GM08714 (cell line): Measurements from ENCODE around the gene UBASH3A.
"Not testable (repeated sequence)": the region's sequence is repeated elsewhere in the genome, so short reads cannot be mapped to it uniquely, and the experiment has no call there.

ENCODE experiments used
- H3K4me3 ChIP-seq: fragments of 200-500 bp; sonication (Bioruptor generic); 2 replicates; pipeline ENCODE4 v1.5.1; 2014; ENCODE audit warnings: mild to moderate bottlenecking, low read length, inconsistent platforms
- ZNF274 ChIP-seq: IDR thresholded peaks from 2 replicates; pipeline ENCODE4 v1.6.1; 2012; ENCODE audit warnings: mild to moderate bottlenecking, low read depth, low read length

Gene UBASH3A

DNA sequence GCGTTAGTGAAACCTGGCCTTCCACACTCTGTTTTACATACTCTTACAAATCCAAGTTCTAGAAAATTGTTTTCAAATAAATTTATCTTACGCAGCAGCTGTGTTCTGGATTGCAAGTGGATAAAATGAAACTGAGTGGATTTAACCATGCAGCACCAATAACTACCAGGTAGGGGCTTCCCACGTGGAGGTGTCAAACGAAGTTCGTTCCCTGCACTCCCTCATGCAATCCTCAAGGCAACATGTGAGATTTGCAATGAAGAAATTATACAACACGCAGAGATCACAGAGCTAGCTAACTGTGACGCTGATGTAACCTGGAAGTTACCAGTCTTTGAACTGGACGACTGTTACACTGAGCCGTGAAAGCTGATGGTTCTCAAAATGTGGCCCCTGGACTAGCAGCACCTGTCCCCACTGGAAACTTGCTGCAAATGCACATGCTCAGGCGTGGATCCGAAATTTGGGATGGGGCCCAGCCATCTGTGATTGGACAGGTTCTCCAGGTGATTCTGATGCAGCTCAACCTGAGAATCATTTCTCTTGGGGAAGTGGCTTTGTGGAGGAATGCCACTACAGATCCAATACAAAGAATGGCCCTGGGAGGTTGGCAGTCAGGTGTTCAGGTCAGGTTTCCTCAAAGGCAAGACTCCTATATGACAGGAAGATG is 56.0 kb downstream of the UBASH3A start:
- no peak overlapping the region for H3K4me3 ChIP-seq
- no peak for TF ChIP-seq ZNF274

GRCh38 chr21:42460391-42461184 is 56.9 kb downstream of the UBASH3A start:
- H3K4me3 ChIP-seq, result no peak overlapping the region; the same call in 1 of the 2 replicates
- TF ChIP-seq ZNF274, result no peak

DNA sequence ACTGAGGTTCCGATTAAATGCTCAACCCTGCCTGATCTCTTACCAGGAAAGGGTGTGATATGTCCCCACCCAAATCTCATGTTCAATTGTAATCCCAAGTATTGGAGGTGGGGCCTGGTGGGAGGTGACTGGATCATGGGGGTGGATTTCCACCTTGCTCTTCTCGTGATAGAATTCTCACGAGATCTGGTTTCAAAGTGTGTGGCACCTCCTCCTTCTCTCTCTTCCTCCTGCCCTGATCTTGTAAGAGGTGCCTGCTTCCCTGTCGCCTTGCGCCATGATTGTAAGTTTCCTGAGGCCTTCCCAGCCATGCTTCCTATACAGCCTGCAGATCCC is 57.5 kb downstream of the UBASH3A start:
- H3K4me3 ChIP-seq, result no peak overlapping the region; the same call in 1 of the 2 replicates
- TF ChIP-seq ZNF274, result no peak

GRCh38 chr21:42461881-42462877 is 58.5 kb downstream of the UBASH3A start:
- H3K4me3 ChIP-seq, result peak overlapping the region; percentile 5; the same call in 1 of the 2 replicates
- TF ChIP-seq ZNF274, result no peak

- TF ChIP-seq ZNF274, result no peak
- H3K4me3 ChIP-seq, result no peak overlapping the region; the same call in 1 of the 2 replicates
Measured at GRCh38 chr21:42463861-42464515, 60.3 kb downstream of the UBASH3A start.

GRCh38 chr21:42465008-42465802 is 61.5 kb downstream of the UBASH3A start:
- TF ChIP-seq ZNF274, result no peak
- H3K4me3 ChIP-seq, result peak overlapping the region; percentile 46; the same call in 1 of the 2 replicates

GRCh38 chr21:42465803-42466127 is 62.1 kb downstream of the UBASH3A start:
- TF ChIP-seq ZNF274, result no peak
- H3K4me3 ChIP-seq, result peak overlapping the region; percentile 7; the same call in 1 of the 2 replicates

DNA sequence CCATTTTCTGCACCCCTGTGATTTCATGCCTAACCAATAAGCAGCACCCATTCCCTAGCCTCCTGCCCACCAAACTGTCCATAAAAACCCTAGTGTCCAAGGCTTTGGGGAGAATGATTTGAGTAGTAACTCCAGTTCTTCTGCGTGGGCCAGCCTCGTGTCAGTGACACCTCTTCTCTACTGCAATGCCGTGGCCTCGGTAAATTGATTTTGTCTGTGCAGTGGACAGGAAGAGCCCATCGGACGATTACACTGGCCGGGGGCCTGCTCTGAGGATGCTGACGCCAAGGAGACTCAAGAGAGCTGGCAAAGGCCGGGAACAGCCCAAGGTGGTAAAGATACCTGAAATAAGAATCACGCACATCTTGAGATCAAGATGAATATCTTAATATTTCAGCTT is 63.0 kb downstream of the UBASH3A start:
- H3K4me3 ChIP-seq, result peak overlapping the region; percentile 2; the same call in 1 of the 2 replicates
- TF ChIP-seq ZNF274, result no peak

GRCh38 chr21:42467140-42467983 is 63.7 kb downstream of the UBASH3A start:
- no peak for TF ChIP-seq ZNF274
- peak overlapping the region; percentile 2; the same call in 1 of the 2 replicates for H3K4me3 ChIP-seq

DNA sequence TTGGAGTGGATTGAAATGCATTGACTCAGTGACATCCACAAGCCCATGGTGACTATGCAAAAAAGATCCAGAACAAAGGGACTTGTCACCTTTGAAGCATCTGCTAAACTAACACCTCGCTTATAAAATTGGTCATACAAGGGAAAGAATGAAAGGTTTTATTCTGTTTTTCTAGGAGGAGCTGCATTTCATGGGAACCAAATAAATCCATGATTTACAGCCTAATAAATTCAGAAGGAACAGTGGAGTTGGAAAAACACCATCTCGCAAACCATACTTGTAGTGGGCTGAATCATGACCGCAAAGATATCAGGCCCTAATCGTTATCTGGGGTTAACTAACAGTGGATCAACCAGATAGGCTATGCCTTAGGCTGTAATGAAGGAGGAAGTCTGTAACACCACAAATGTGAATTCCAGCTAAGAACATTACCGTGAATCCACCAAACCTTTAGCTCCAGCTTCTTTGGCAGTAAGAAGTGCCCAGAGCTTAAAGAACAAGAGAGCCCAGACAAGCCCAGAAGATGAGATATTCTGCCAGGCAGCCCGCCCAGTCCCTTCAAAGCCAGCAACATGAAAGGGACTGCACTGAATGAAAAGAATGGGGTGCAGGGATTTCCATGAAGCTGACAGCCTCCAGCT is 64.9 kb downstream of the UBASH3A start:
- TF ChIP-seq ZNF274, result no peak
- H3K4me3 ChIP-seq, result peak overlapping the region; percentile 27; the same call in 1 of the 2 replicates

DNA sequence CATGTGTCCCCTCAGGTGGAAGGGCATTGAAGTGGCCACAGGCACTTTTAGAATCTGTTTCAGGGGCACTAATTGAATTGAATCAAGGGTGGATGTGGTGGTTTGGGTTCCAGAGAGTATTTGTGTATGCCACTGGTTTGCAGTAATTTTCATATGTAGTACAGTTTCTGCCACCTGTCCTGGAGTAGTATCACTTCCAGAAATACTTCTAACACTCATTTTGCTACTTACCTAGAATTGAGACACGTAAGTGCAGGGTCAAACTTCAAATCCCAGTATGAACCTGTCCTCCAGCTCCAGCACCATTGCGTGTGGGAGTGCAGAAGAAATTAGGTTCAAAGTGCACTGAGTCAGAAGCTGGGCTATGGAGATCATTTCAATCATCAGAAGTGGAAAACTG is 65.6 kb downstream of the UBASH3A start:
- no peak for TF ChIP-seq ZNF274
- peak overlapping the region; percentile 27; the same call in 1 of the 2 replicates for H3K4me3 ChIP-seq

DNA sequence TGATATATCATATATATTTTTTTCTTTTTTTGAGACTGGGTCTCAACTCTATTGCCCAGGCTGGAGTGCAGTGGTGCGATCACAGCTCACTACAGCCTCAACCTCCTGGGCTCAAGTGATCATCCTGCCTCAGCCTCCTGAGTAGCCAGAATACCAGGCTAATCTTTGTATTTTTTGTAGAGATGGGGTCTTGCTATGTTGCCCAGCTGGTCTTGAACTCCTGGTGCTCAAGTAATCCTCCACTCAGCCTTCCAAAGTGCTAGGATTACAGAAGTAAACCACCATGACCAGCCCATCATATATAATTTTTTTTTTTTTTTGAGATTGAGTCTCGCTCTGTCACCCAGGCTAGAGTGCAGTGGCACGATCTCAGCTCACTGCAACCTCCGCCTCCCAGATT is 66.0 kb downstream of the UBASH3A start:
- H3K4me3 ChIP-seq, result not testable (repeated sequence)
